ENCODE measurements around the gene RANBP9.
A peak's percentile ranks its signal among the peaks of the same experiment; 100 is the strongest.

RANBP9 gene

DNA sequence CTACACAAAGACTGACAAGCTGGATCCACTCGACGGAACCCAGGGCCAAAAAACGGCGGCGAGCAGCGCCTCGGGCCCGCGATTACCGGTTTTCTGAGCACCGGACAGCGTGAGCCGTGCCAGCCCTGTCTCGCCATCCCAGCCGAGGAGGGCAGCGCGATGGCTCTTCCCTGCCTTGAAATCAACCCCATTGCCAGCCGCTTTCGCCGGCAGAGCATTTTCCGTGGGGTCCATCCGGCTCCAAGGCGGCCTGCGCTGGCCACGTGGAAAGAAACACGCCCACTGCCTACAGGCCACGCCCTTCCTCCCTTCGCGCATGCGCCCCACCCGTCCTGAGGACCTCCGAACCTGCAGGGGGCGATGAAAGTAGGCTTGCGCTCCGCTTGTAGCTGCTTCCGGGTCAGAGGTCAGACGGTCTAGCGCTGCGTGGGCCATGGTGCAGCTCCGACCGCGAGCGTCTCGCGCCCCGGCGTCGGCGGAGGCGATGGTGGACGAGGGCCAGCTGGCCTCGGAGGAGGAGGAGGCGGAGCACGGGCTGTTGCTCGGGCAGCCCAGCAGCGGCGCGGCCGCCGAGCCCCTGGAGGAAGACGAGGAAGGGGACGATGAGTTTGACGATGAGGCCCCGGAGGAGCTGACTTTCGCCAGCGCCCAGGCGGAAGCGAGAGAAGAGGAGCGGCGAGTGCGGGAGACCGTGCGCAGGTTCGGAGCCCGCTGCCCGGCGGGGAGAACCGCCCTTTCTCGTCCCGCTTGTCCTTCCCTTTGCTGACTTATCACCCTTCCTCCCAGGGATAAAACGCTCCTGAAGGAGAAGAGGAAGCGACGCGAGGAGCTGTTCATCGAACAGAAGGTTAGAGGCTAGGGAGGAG is 96.5 kb downstream of the RANBP9 start, which contains the start of gene NOL7:
Gene NOL7, plus strand, starts transcription at position 410 of the 866 bp plus-strand sequence. Its CDS starts 24 bp downstream, at position 434.
- DNase-seq (ENCODE audit: low read depth, low spot score) = peak; percentile 96
- H3K4me3 ChIP-seq (ENCODE audit: low read length) = peak within 1 kb of the TSS; percentile 98

DNA sequence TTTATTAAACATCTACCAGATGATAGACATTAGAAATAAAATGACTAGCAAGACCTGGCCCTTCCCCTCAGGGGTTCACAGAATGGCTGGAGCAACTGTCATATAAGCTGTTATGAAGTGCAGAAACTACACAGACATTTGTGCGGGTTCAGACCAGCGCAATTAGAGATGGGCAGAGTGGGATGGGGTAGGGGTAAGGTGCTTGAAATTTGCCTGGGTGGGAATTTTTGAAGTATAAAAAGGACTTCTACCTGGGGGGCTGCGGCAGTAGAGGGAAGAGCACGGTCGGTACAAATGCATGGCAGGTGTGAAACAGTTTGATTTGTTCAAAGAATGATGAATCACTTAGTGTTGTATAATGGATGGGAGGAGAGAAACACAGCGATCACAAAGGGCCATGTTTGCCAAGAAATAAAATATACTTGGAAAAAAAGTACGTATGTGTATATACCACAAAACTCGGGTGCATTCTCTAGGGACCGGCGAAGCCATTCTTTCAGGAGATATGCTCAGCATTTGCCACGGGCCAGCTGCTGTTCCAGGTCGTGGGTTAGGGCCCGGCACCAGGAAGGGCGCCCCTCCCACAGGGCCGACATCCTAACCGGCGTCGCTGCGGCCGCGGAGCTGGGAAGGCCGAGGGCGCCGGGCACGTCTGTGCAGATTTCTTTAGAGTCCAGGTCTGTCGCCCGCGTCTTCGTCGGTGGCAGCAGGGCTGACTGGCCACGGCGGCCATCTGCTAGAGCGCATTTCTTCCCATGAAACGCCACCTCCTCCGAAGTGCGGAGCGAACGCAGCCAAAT is 97.3 kb downstream of the RANBP9 start:
- no peak for DNase-seq (ENCODE audit: low read depth, low spot score)
- H3K4me3 ChIP-seq (ENCODE audit: low read length) = peak overlapping the region; percentile 98

DNA sequence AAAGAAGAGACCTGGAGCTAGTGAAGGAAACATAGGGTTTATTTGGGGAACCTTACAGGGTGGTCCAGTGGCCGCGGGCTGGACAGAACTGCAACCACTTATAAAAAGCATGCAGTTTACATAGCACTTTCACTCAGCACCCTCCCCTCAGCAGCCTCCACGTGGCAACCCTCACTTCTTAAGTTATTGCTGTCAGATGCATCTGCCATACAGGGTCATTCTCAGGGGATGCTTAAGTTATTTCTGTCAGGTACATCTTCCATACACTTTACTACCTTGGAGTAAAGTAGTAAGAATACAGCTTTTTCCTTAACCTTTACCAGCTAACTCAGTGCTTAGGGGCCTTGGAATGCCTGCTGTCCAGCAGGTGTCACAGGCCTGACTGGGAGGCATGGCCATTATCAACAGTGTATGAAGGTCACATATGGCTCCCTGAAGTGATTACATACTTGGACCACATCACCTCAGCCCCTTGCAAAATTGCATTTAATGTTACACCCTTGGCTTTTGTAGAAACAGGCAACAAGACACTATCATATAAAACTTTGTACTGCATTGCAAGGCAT is 98.5 kb downstream of the RANBP9 start:
- no peak for DNase-seq (ENCODE audit: low read depth, low spot score)
- H3K4me3 ChIP-seq (ENCODE audit: low read length) = no peak overlapping the region

DNA sequence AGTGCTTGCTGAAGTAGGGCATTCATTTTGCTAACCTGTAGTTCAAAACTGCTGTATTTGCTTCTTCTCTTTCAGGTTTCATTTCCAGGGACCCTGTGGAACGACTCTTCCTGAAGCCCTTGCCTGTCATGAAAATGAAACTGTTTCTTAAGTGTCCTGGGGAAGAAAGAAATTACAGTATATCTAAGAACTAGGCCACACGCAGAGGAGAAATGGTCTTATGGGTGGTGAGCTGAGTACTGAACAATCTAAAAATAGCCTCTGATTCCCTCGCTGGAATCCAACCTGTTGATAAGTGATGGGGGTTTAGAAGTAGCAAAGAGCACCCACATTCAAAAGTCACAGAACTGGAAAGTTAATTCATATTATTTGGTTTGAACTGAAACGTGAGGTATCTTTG is 99.9 kb downstream of the RANBP9 start:
- DNase-seq (ENCODE audit: low read depth, low spot score) = no peak
- H3K4me3 ChIP-seq (ENCODE audit: low read length) = no peak overlapping the region

DNA sequence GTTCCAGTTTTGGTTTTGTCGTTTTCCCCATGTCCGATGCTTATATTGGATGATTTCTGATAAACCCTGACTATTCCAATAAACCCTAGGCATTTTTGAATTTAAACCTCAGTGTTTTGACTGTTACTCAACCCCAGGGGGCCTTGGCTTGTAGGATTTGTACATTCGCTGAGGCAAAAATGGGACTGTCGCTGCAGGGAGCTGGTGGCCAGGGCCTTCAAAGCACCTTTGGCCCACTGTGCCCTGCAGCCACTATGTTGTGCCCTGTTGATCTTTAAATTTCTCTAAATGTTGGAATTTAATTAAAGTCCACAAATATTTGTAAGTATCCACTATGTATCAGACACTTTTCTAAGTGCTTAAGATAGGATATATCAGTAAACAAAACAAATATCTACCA is 106.0 kb downstream of the RANBP9 start:
- no peak overlapping the region for H3K4me3 ChIP-seq (ENCODE audit: low read length)
- no peak for DNase-seq (ENCODE audit: low read depth, low spot score)

DNA sequence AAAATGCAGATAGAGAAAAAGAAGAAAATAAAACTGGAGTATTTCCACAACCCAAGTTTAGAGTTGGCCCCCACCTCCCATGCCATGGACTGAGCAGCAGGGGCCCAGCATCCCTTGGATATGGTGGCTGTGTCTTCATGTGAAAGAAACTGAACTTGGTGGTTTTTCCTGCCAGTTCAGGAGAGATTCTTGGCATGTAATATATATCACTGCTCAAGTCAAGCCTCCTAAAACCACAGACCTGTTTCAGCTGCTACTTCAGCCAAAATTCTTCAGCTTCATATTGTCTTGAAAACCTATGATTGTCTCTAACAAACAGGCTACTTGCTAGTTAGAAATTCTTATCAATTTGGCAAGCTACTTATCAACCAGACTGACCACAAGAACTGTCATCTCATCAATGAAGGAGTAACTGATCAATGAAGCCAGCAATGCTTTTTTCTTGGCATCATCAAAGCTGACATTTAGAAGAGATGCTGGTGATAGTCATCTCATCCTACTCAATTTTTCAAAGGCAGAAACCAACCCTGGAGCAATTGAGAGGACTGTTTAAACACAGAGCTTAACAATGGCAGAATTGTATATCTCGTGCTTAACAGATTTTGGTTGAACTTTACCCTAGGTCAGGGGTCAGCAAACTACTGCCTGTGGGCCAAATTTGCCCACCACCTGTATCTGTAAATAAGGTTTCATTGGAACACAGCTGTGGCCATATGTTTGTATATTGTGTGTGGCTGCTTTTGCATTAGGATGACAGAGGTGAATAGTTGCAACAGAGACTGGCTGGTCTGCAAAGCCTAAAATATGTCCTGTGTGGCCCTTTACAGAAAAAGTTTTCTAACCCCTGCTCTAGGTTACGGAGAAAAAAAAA is 106.9 kb downstream of the RANBP9 start:
- DNase-seq (ENCODE audit: low read depth, low spot score) = no peak
- H3K4me3 ChIP-seq (ENCODE audit: low read length) = no peak overlapping the region

DNA sequence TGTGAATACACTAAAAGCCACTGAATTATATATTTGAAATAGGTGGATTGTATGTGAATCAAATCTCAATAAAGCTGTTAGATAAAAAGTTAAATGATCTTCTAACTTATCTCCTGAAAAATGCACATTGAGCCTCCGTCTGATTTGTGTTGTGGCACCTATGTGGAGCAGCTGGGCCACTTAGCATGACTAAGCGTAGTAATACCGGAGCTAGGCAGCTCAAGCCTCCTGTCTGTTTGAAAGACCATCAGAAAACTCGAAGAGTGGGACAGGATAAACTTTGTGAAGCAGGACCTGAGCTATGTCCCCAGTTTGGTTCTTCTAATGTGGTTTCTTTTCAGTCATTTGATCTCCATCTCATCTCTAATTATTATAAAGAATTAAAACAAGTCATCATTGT is 107.5 kb downstream of the RANBP9 start:
- DNase-seq (ENCODE audit: low read depth, low spot score) = no peak
- H3K4me3 ChIP-seq (ENCODE audit: low read length) = no peak overlapping the region

DNA sequence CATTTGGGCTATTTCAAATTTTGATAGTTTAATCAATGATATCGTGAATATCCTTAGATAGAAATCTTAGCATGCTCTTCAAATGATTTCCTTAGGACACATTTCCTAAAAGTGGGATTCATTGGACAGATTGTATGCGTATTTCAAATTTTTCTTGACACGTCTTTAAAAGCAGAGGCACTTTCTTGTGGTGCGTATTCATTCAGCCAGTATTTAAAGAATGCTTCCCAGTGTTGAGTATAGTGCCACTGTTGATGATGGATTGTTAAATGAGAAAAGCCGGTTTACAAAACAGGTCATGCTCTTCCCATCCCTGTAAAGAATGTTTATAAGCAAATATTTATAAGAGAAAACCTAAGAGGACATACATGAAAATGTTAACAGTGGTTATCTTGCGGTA is 111.6 kb downstream of the RANBP9 start:
- no peak for DNase-seq (ENCODE audit: low read depth, low spot score)
- H3K4me3 ChIP-seq (ENCODE audit: low read length) = no peak overlapping the region

DNA sequence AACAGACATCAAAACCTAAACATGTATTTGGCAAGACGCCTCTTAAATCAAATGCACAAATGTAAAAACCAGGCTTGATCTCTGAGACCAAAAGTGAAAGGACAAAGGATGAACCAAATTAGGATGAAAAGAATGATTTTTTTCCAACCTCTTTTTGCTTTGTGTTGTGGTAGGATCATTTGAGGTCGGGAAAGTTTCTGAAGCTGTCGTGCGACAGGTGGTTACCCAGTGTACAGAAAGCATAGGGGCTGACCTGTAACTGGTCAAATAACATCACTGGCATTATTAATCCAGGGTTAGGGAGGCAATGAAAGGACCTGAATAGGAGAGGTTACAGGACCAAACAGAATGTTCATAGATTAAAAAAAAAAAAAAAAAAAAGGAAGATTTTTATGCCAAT is 114.6 kb downstream of the RANBP9 start:
- no peak for DNase-seq (ENCODE audit: low read depth, low spot score)
- H3K4me3 ChIP-seq (ENCODE audit: low read length) = no peak overlapping the region

DNA sequence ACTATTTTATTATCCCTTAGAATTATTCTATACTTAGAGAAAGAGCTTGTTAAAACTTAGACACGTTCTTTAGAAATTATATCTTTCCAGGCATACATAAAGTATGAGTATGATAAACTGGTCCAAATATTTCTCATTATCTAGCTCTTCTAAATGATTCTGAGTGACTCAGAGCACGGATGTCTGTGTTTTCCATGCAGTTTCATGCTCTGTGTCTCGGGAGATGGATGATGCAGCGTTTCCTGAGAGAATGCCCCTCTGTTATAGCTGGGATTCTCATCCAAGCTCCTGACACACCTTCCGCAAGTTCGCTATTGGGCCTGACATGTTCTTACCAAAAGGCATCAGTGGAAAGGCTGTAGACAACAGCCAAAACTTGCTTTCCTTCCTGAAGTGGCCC is 117.9 kb downstream of the RANBP9 start:
- H3K4me3 ChIP-seq (ENCODE audit: low read length) = no peak overlapping the region
- DNase-seq (ENCODE audit: low read depth, low spot score) = no peak

DNA sequence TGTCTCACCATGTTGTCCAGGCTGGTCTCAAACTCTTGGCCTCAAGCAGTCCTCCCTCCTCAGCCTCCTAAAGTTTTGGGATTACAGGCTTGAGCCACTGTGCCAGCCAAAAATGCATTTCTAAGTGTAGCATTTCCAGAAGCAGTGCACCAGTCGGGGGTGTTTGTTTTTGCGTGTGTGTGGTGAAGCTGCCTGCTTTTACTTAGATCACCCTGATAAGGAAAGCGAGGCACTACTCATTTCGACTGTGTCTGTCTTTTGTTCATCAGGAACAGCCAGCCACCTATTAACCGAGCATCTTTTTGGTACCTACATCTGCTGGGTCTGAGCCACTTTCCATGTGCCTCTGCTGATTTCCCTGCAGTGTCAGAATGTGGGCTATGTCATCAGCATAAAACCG is 118.5 kb downstream of the RANBP9 start:
- no peak for DNase-seq (ENCODE audit: low read depth, low spot score)
- no peak overlapping the region for H3K4me3 ChIP-seq (ENCODE audit: low read length)

DNA sequence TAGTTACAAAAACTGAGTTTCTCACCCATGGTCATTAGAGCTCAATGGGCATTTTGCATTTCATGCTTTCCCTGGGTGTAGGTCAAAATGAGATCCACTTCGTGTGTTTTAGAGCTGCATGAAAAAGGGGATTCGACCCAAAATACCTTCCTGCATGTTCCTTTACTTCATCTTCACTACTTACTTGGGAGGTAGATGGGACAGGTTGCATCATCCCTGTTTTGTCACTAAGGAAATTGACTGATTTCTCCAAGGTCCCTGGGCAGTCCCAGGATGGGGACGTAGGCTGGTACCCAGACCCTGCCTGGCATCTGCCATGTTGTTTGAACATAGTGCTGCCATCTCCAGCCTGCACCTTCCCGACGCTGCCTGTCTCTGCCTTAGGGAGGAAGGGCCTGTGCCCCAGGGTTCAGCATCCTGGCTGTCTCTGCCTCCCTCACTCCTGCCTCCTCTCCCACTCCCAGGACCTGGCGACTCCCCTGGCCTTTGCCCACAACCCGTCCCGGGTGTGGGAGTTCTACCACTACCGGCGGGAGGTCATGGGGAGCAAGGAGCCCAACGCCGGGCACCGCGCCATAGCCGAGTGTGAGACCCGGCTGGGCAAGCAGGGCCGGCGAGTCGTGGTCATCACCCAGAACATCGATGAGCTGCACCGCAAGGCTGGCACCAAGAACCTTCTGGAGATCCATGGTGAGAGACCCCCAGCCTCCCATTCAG is 120.3 kb downstream of the RANBP9 start:
- H3K4me3 ChIP-seq (ENCODE audit: low read length) = no peak overlapping the region

DNA sequence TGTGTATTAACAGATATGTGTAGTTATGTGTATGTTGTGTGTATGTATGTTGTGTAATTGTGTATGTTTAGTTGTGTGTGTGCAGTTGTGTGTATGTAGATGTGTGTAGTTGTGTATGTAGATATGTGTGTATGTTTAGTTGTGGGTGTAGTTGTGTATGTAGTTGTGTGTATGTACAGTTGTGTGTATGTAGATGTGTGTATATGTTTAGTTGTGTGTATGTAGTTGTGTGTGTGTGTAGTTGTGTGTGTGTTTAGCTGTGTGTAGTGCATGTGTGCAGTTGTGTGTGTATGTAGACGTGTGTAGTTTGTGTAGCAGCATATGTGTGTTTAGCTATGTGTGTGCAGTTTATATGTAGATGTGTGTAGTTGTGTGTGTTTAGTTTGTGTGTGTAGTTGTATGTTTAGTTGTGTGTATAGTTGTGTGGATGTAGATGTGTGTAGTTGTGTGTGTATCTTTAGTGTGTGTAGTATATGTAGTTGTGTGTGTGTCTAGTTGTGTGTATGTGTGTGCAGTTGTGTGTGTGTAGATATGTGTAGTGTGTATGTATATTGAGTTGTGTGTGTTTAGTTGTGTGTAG is 121.0 kb downstream of the RANBP9 start:
- no peak for DNase-seq (ENCODE audit: low read depth, low spot score)

More for the DNA sequence above, 120.3 kb downstream of the RANBP9 start:
- DNase-seq (ENCODE audit: low read depth, low spot score) = no peak

DNA sequence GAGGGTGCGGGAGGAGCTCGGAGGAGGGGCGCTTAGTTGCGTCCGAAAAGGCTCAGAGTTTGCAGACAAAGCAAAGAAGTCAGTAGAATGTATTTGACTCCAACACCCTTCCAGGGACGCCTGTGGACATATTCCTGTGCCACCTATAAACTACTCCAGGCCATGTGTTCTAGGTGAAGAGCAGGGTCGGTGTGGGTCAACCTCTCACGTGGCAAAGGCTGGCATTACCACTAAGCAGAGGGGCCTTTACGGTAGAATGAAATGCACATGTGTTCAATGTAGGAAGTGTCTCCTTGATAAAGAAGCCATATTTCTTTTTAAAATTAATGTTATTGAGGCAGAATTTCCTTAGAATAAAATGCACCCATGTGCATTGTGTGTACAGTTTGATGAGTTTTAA is 121.8 kb downstream of the RANBP9 start:
- H3K4me3 ChIP-seq (ENCODE audit: low read length) = no peak overlapping the region
- DNase-seq (ENCODE audit: low read depth, low spot score) = no peak

More for the DNA sequence above, 121.0 kb downstream of the RANBP9 start:
- no peak overlapping the region for H3K4me3 ChIP-seq (ENCODE audit: low read length)

DNA sequence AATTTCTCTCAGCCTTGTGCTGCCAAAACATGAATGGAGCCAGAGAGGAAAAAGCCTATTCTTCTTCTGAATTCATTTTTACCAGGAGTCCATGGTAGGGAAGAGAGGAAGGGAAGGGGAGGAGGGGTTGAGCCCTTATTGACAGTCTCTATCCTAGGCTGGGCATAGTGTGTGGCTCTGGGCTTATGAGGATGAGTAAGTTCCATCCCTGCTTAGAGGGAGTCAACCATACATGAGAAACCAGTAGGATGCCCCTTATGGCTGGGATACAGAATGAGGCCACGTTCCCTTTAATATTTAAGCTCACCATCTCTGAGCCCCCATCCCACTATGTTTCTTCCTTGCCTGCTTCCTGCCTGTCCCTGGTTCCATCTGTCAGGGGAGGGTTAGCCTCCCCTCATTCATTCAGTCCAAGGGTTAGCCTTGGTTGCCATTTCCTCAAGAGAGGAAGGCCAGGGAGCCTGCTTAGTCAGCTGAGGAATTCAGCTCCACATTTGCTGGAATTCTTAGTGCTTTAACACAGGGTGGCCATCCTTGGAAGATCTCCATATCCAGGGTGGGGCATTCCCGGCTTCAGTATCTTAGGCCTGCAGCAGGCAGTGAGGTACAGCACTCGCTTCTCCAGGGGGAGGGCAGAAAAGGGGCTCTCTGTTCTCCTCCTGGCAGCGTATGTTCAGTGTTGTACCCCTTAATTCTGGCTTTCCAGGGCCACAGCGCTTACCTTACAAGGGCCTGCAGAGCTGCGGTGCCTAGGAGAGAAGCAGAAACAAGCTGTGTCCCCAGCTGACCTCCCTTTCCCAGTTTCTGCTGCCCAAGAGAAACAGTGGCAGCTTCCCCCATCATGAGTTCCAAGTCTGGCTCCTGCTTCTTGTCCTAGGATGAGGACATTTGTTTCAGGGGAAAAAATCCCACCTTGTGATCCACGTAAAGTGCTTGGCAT is 124.8 kb downstream of the RANBP9 start:
- no peak for DNase-seq (ENCODE audit: low read depth, low spot score)
- no peak overlapping the region for H3K4me3 ChIP-seq (ENCODE audit: low read length)

DNA sequence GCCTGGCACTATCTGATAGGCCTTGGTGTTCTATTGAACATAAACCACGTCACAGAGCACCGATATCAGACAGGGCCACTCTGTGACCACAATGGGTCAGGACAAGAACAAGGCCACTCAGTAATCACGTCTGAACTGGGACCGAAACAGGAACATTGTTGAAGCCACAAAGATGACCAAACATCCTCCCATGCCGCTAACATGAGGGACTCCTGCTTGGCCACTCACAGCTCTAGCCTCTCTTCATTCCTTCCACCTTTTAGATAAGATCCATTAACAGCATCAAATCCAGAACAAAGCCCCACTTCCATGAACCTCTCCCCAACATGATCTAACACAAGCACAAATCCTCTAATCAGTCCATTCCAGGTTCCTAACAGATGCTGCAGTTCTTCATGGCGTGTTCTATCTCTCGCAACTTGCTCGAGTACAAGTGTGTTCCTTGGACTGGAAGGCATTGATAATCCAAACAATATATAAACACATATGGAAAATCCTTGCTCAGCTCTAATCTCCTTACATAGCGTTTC is 129.9 kb downstream of the RANBP9 start:
- H3K4me3 ChIP-seq (ENCODE audit: low read length) = no peak overlapping the region
- no peak for DNase-seq (ENCODE audit: low read depth, low spot score)

DNA sequence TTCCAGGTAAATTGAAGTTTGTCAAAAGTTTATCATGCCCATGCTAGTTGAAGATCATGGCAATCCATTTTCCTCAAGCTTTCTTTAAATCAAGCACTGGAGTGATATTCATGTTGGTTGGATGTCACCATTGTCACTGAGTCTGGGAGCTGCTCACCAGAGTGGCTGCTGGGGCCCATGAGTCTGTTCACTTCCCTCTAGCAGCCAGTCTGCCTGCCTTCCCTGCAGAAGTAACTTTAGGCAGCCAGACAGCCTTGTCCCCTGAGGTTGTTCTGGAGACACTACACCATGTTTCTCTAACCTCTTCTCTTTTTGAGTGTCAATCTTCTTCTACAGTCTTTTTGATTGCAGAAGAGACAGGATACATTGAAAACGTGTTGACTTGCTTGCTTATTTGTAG is 131.7 kb downstream of the RANBP9 start:
- no peak overlapping the region for H3K4me3 ChIP-seq (ENCODE audit: low read length)
- DNase-seq (ENCODE audit: low read depth, low spot score) = no peak

All from Jurkat, Clone E6-1 (cell line).